K562 (cell line): ENCODE results near the gene ETNK2. TPM values are rescaled to one million over a fixed set of nuclear protein-coding genes. Genes with fewer than 3 reads are reported as not detected.

Source experiments
- ATAC-seq: fragments of 200-7000 bp; cut with Tn5 transposase; 3 replicates; pipeline ENCODE4 v1.9.1; 2020; ENCODE audit warnings: moderate library complexity
- BruUV-seq: library from RNA; stranded (reverse); fragments of 400-500 nt; replicated peaks from 2 replicates; lab custom pipeline; 2021; lab: Mats Ljungman, UMichigan
- CTCF ChIA-PET: fragments of 300-600 bp; formaldehyde crosslinking; extraction: SDS; loops from one replicate; lab custom pipeline; 2021; ENCODE audit warnings: low intra/inter-chr PET ratio; lab: Yijun Ruan, JAX
- POLR2A ChIA-PET: fragments of 300-600, 350-650 bp; sonication (Branson Sonifier 250); formaldehyde crosslinking; extraction: SDS; loops from one replicate; lab custom pipeline; 2021; ENCODE audit warnings: antibody characterized with exemption, inconsistent platforms; lab: Yijun Ruan, JAX
- DNase-seq, 4 experiments: peaks; one replicate each; pipeline versions ENCODE4 v3.0.0 to v3.0.0-alpha.2; 2011 to 2018; ENCODE audit warnings: low spot score in 3 of 4, mixed read lengths in 3 of 4; ENCODE audit errors: extremely low read depth in 1 of 4
- FAIRE-seq: peaks from 2 replicates; lab custom pipeline; 2011; peaks lifted over from hg19 to GRCh38; lab: Jason Lieb, UNC
- H2AFZ ChIP-seq: 2 replicates; pipeline ENCODE4 v1.6.0; 2011; ENCODE audit warnings: low read depth, low read length, control low read depth, inconsistent platforms
- H3K27ac ChIP-seq: fragments of 200-600 bp; 3 replicates; pipeline ENCODE4 v1.8.0; 2011; ENCODE audit warnings: low read depth, mild to moderate bottlenecking, control low read depth, inconsistent platforms, low read length, moderate library complexity, mixed read lengths; ENCODE audit errors: extremely low read depth
- H3K27me3 ChIP-seq, 2 experiments: fragments of 300-600 bp in 1 of 2; 2 replicates in 1 of 2; 3 replicates in 1 of 2; pipeline versions ENCODE4 v1.6.0 to v1.8.0; 2011; ENCODE audit warnings: inconsistent platforms in 2 of 2, low read length in 2 of 2, mild to moderate bottlenecking in 1 of 2, mixed read lengths in 1 of 2, moderate library complexity in 1 of 2; ENCODE audit not compliant: control insufficient read depth in 2 of 2, insufficient read depth in 2 of 2
- H3K36me3 ChIP-seq: fragments of 300-600 bp; 3 replicates; pipeline ENCODE4 v1.8.0; 2011; ENCODE audit warnings: mild to moderate bottlenecking, low read length, inconsistent platforms; ENCODE audit not compliant: control insufficient read depth, insufficient read depth
- H3K4me1 ChIP-seq, 2 experiments: fragments of 200-600 bp in 1 of 2; replicated peaks in 1 of 2; 2 replicates in 1 of 2; 3 replicates in 1 of 2; pipeline versions ENCODE4 v1.5.1 to v1.8.0; 2011; ENCODE audit warnings: inconsistent platforms in 2 of 2, low read length in 2 of 2, mild to moderate bottlenecking in 1 of 2, mixed read lengths in 1 of 2, moderate library complexity in 1 of 2; ENCODE audit not compliant: control insufficient read depth in 2 of 2, insufficient read depth in 2 of 2
- H3K4me2 ChIP-seq: 2 replicates; pipeline ENCODE4 v1.6.1; 2011; ENCODE audit warnings: low read length, control low read depth, inconsistent platforms, mixed read lengths; ENCODE audit not compliant: insufficient read depth
- H3K4me3 ChIP-seq: fragments of 200-600 bp; sonication (generic), shearing (Covaris generic); 2 replicates; pipeline ENCODE4 v1.5.1; 2016; ENCODE audit warnings: control low read depth, inconsistent platforms
- H3K79me2 ChIP-seq: fragments of 200-600 bp; 3 replicates; pipeline ENCODE4 v1.8.0; 2011; ENCODE audit warnings: low read length, inconsistent platforms; ENCODE audit not compliant: control insufficient read depth, insufficient read depth
- H3K9ac ChIP-seq, 2 experiments: 2 replicates each; pipeline versions ENCODE4 v1.6.0 to v1.6.1; 2011; ENCODE audit warnings: low read depth in 2 of 2, low read length in 2 of 2, control low read depth in 1 of 2, inconsistent platforms in 1 of 2, mild to moderate bottlenecking in 1 of 2, mixed read lengths in 1 of 2; ENCODE audit not compliant: insufficient read depth in 1 of 2
- H3K9me1 ChIP-seq: one replicate; pipeline ENCODE4 v1.6.0; 2011; ENCODE audit warnings: inconsistent platforms, mild to moderate bottlenecking, low read length, moderate library complexity; ENCODE audit not compliant: control insufficient read depth, insufficient read depth
- H3K9me3 ChIP-seq: replicated peaks from 2 replicates; pipeline ENCODE4 v1.5.1; 2011; ENCODE audit warnings: low read depth, low read length, inconsistent platforms; ENCODE audit not compliant: control insufficient read depth, insufficient read depth
- H4K20me1 ChIP-seq: replicated peaks from 2 replicates; pipeline ENCODE4 v1.6.1; 2011; ENCODE audit warnings: low read length, inconsistent platforms, mixed read lengths; ENCODE audit not compliant: control insufficient read depth, insufficient read depth
- ADNP ChIP-seq: fragments of 200-800 bp; sonication (Bioruptor generic); IDR thresholded peaks from 2 replicates; pipeline ENCODE4 v1.6.1; 2016; ENCODE audit warnings: missing genetic modification characterization, missing compliant biosample characterization
- BRD4 ChIP-seq: fragments of 200-600 bp; sonication (generic); IDR thresholded peaks from 2 replicates; pipeline ENCODE4 v1.6.1; 2017; ENCODE audit warnings: inconsistent platforms
- FOS ChIP-seq: IDR thresholded peaks from 3 replicates; pipeline ENCODE4 v1.6.1; 2011; ENCODE audit not compliant: insufficient read length; ENCODE audit errors: extremely low read depth
- FOXK2 ChIP-seq, 2 experiments: fragments of 450-650 bp; IDR thresholded peaks in 1 of 2; conservative IDR thresholded peaks in 1 of 2; 2 replicates each; pipeline ENCODE4 v1.6.1; 2016; ENCODE audit warnings: low read depth in 2 of 2, mild to moderate bottlenecking in 1 of 2
- ILF3 ChIP-seq: fragments of 450-650 bp; IDR thresholded peaks from 2 replicates; pipeline ENCODE4 v1.6.1; 2018; ENCODE audit warnings: antibody characterized with exemption, mild to moderate bottlenecking, moderate library complexity, borderline replicate concordance
- MIER1 ChIP-seq: fragments of 450-650 bp; IDR thresholded peaks from 2 replicates; pipeline ENCODE4 v1.6.1; 2016; ENCODE audit warnings: antibody characterized with exemption, mild to moderate bottlenecking, low read depth
- MTA3 ChIP-seq: fragments of 450-650 bp; formaldehyde crosslinking; IDR thresholded peaks from 2 replicates; pipeline ENCODE4 v1.6.1; 2017; ENCODE audit warnings: mild to moderate bottlenecking, borderline replicate concordance
- NCOA1 ChIP-seq: fragments of 450-650 bp; IDR thresholded peaks from 2 replicates; pipeline ENCODE4 v1.6.1; 2016; ENCODE audit warnings: low read depth
- RB1 ChIP-seq: fragments of 450-650 bp; IDR thresholded peaks from 2 replicates; pipeline ENCODE4 v1.6.1; 2017; ENCODE audit warnings: low read depth, mild to moderate bottlenecking
- RBM14 ChIP-seq: fragments of 200-400 bp; formaldehyde crosslinking; IDR thresholded peaks from 2 replicates; pipeline ENCODE4 v1.6.1; 2018; ENCODE audit warnings: low read depth, mild to moderate bottlenecking, low read length, moderate library complexity, borderline replicate concordance; ENCODE audit not compliant: insufficient read depth
- TEAD1 ChIP-seq, 2 experiments: fragments of 450-650 bp in 1 of 2; sonication (generic) in 1 of 2; formaldehyde crosslinking; IDR thresholded peaks; 2 replicates each; pipeline versions ENCODE4 v1.4.0 to v1.8.0; 2020 to 2022; ENCODE audit warnings: mild to moderate bottlenecking in 2 of 2, missing genetic modification reagents in 1 of 2
- U2AF2 ChIP-seq: fragments of 200-400 bp; formaldehyde crosslinking; optimal IDR thresholded peaks from 2 replicates; pipeline ENCODE3; 2017; ENCODE audit warnings: low read depth, mild to moderate bottlenecking, low read length
- ZNF175 ChIP-seq: fragments of 200-800 bp; sonication (Bioruptor generic); IDR thresholded peaks from 2 replicates; pipeline ENCODE4 v1.6.1; 2016; ENCODE audit warnings: low read depth, mild to moderate bottlenecking, missing genetic modification characterization, missing compliant biosample characterization
- ZNF639 ChIP-seq, 2 experiments: fragments of 200-800 bp in 1 of 2; sonication (Bioruptor generic) in 1 of 2; sonication (generic) in 1 of 2; formaldehyde crosslinking in 1 of 2; IDR thresholded peaks in 1 of 2; conservative IDR thresholded peaks in 1 of 2; 2 replicates each; pipeline versions ENCODE4 v1.5.0 to v1.6.1; 2016 to 2020; ENCODE audit warnings: missing compliant biosample characterization in 1 of 2, missing genetic modification characterization in 1 of 2, missing genetic modification reagents in 1 of 2
- ZNF75A ChIP-seq: fragments of 450-650 bp; formaldehyde crosslinking; IDR thresholded peaks from 2 replicates; pipeline ENCODE4 v1.4.0; 2020; ENCODE audit warnings: mild to moderate bottlenecking
- WGBS: fragments of 100-300 bp; shearing (Covaris generic); methylation state at CpG from one replicate; pipeline ENCODE4 v1.1.6; 2016; ENCODE audit warnings: low coverage, mixed read lengths; ENCODE audit not compliant: insufficient coverage; ENCODE audit errors: missing lambda C conversion rate; 5-methylcytosine and 5-hydroxymethylcytosine counted together
- in situ Hi-C: fragments of 300-500 bp; cut with MboI; formaldehyde crosslinking; loops from 4 replicates; pipeline ENCODE4 v1.15.0; 2018; ENCODE audit warnings: inconsistent platforms, mixed read lengths
- intact Hi-C: fragments of 100-400 bp; cut with micrococcal nuclease; formaldehyde crosslinking; loops from 2 replicates; pipeline ENCODE4 v1.14.2; 2022
- polyA plus RNA-seq, 8 experiments: library from polyadenylated mRNA; depleted of rRNA in 4 of 8; stranded (reverse) in 5 of 8; unstranded in 3 of 8; fragments of >200 nt; fragmentation: Nextera tagmentation in 2 of 8; fragmentation: Illumina TruSeq in 1 of 8; extraction: Ambion mirVana in 2 of 8; extraction: Trizol in 1 of 8; gene quantifications; 2 replicates each; pipeline versions ENCODE4 v1.2.1 to v1.2.3, GENCODE V29; 2011 to 2014; ENCODE audit warnings: inconsistent platforms in 1 of 8, missing spikeins in 1 of 8
- total RNA-seq, 7 experiments: library from RNA; depleted of rRNA in 6 of 7; stranded (reverse); fragments of >200 nt in 6 of 7; fragmentation: Illumina TruSeq in 2 of 7; extraction: Trizol in 2 of 7; gene quantifications; 2 replicates each; pipeline versions ENCODE4 v1.2.1 to v1.2.3, GENCODE V29; 2011 to 2021; ENCODE audit warnings: low replicate concordance in 1 of 7
- TF ChIP-seq, protein P1 (sequence below): sonication (generic); formaldehyde crosslinking; IDR thresholded peaks from 2 replicates; pipeline ENCODE4 v1.8.0; 2022; ENCODE audit warnings: mild to moderate bottlenecking, missing genetic modification reagents
- TF ChIP-seq, protein P2 (sequence below): fragments of 200-800 bp; sonication (Bioruptor generic); IDR thresholded peaks from 2 replicates; pipeline ENCODE4 v1.6.1; 2017; ENCODE audit warnings: missing genetic modification characterization, missing compliant biosample characterization

Gene ETNK2
- total and polyA plus RNA-seq, 9 of the 15 experiments (the other 6 are each of a cell fraction or from before 2014, with no cell fraction given) = 0.03 to 0.38 (median 0.13) TPM; not detected in 4

DNA sequence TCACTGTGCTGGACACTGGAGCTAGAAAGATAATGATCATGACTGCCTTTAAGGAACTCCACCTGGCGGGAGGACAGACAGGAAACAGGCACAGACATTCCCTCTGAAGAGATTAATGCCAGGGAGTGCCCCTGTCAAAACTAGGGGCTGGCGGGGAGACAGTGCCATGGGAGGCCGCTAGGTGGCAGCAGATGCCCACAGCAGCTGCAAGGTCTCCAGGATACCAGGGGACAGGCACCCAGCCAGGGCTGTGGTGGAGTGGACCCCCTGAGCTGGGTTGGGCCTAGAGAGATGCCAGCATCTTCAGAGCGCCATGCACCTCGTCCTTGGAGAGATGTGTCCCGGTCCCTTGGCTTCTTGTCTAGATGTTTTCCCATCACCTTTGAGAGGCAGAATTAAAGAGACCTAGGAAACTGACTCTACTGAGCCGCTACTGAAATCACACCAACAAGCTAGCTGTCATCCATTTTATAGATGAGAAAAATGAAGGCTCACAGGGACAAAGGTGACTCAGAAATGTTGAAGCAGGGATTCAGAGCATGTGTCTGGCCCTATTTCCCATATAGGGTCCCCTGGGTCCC lies 10.7 kb upstream of the ETNK2 start:
- Histone ChIP-seq H3K9ac (no peak overlapping the region), H2AFZ (no peak overlapping the region), H3K36me3 (no peaks in the 10 kb centered on the region), H3K4me3 (no peak overlapping the region), H3K27ac (no peak overlapping the region), H3K9me1 (no peaks in the 10 kb centered on the region), H3K79me2 (no peaks in the 10 kb centered on the region), H3K9me3 (no peaks in the 10 kb centered on the region), H4K20me1 (no peaks in the 10 kb centered on the region; the same call in none of the 2 replicates), H3K4me1 (no peaks in the 10 kb centered on the region), H3K4me2 (no peak overlapping the region), H3K27me3 (peaks cover 3 to 42% of the 10 kb centered on the region in 2 experiments; a peak in 4 of 5 replicates)
- 5% methylated on average over 7 of the region's 7 CpGs for WGBS
- peak; percentile 98 for ATAC-seq
- ChIA-PET POLR2A (interaction anchor here (0.5 to 0.9 kb wide), 5 partner anchors 55 to 873 kb away, joined by 3 to 8 read pairs (median 3); no protein-coding TSS in a partner anchor), CTCF (interaction anchor here (0.6 to 5.0 kb wide), 9 partner anchors 14 to 645 kb away, joined by 3 to 44 read pairs (median 4); no protein-coding TSS in a partner anchor)
- intact Hi-C loops = loop anchor here (1.0 to 5.0 kb wide), 4 partner anchors 45 to 645 kb away; no protein-coding TSS in a partner anchor
- in situ Hi-C loops = no loop called here
- BruUV-seq = no TSS peak
- peak; percentile 76 to 94 (median 90) for DNase-seq
- peak; percentile 87 for FAIRE-seq
- TF ChIP-seq, protein P1, sequence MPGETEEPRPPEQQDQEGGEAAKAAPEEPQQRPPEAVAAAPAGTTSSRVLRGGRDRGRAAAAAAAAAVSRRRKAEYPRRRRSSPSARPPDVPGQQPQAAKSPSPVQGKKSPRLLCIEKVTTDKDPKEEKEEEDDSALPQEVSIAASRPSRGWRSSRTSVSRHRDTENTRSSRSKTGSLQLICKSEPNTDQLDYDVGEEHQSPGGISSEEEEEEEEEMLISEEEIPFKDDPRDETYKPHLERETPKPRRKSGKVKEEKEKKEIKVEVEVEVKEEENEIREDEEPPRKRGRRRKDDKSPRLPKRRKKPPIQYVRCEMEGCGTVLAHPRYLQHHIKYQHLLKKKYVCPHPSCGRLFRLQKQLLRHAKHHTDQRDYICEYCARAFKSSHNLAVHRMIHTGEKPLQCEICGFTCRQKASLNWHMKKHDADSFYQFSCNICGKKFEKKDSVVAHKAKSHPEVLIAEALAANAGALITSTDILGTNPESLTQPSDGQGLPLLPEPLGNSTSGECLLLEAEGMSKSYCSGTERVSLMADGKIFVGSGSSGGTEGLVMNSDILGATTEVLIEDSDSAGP (CRISPR knock-in tag) = no peak
- TF ChIP-seq FOXK2 (conservative IDR thresholded peaks at IDR 0.05 in 1 of 2, IDR thresholded peaks at IDR 0.05 in 1 of 2; ENCODE audit: low read depth in 2 of 2) = no peak
- peak in 1 of 2 experiments; percentile 47; a peak in 1 of 4 replicates for TF ChIP-seq ZNF639 (CRISPR knock-in tag; conservative IDR thresholded peaks at IDR 0.05 in 1 of 2, IDR thresholded peaks at IDR 0.05 in 1 of 2)
- no peak for TF ChIP-seq ADNP (tag)
- TF ChIP-seq ZNF75A = no peak
- 0 out of 4 replicates have a peak, but pooled peaks of 1 of the 2 experiments have one; percentile 27 for TF ChIP-seq TEAD1 (CRISPR knock-in tag; IDR thresholded peaks at IDR 0.05)
- TF ChIP-seq U2AF2 = no peak
- no peak for TF ChIP-seq ZNF175
- TF ChIP-seq ILF3 = no peak
- TF ChIP-seq FOS = no peak
- TF ChIP-seq MIER1 = no peak
- TF ChIP-seq, protein P2, sequence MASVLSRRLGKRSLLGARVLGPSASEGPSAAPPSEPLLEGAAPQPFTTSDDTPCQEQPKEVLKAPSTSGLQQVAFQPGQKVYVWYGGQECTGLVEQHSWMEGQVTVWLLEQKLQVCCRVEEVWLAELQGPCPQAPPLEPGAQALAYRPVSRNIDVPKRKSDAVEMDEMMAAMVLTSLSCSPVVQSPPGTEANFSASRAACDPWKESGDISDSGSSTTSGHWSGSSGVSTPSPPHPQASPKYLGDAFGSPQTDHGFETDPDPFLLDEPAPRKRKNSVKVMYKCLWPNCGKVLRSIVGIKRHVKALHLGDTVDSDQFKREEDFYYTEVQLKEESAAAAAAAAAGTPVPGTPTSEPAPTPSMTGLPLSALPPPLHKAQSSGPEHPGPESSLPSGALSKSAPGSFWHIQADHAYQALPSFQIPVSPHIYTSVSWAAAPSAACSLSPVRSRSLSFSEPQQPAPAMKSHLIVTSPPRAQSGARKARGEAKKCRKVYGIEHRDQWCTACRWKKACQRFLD (CRISPR knock-in tag) = no peak
- TF ChIP-seq NCOA1 = no peak
- TF ChIP-seq RBM14 = no peak
- TF ChIP-seq RB1 = 0 out of 2 replicates have a peak, but pooled peaks have one; percentile 18
- peak; percentile 42; the same call in 1 of the 2 replicates for TF ChIP-seq MTA3
- TF ChIP-seq BRD4 = no peak
